HG03108 (cell line): ENCODE measurements around the gene THSD7B.
"Not testable (repeated sequence)": the region's sequence is repeated elsewhere in the genome, so short reads cannot be mapped to it uniquely, and the experiment has no call there.

ENCODE experiments used
- ATAC-seq: cut with Tn5 transposase; IDR thresholded peaks from one replicate; pipeline ENCODE4 v1.9.1; 2021; ENCODE audit warnings: moderate library complexity; ENCODE audit not compliant: unreplicated experiment

Gene THSD7B

GRCh38 chr2:137232076-137232475, 466.7 kb downstream of the THSD7B start:
- no peak for ATAC-seq

GRCh38 chr2:137233091-137233490, 467.7 kb downstream of the THSD7B start:
- no peak for ATAC-seq

GRCh38 chr2:137237055-137237454, 471.7 kb downstream of the THSD7B start:
- no peak for ATAC-seq

- no peak for ATAC-seq
These were observed 472.7 kb downstream of the THSD7B start for GRCh38 chr2:137238065-137238464.

GRCh38 chr2:137249463-137250130, 484.3 kb downstream of the THSD7B start:
- no peak for ATAC-seq

GRCh38 chr2:137250401-137250800, 485.1 kb downstream of the THSD7B start:
- no peak for ATAC-seq

- no peak for ATAC-seq
These were observed 485.7 kb downstream of the THSD7B start for GRCh38 chr2:137251045-137251444.

- no peak for ATAC-seq
These were observed 487.6 kb downstream of the THSD7B start for GRCh38 chr2:137252934-137253333.

- no peak for ATAC-seq
These were observed 488.7 kb downstream of the THSD7B start for GRCh38 chr2:137254052-137254451.

GRCh38 chr2:137255345-137255744, 490.0 kb downstream of the THSD7B start:
- ATAC-seq = no peak

GRCh38 chr2:137255990-137256389, 490.6 kb downstream of the THSD7B start:
- ATAC-seq = no peak

- no peak for ATAC-seq
These were observed 496.7 kb downstream of the THSD7B start for GRCh38 chr2:137261881-137262585.

- ATAC-seq = no peak
These were observed 497.2 kb downstream of the THSD7B start for GRCh38 chr2:137262594-137262993.

- ATAC-seq = no peak
These were observed 522.7 kb downstream of the THSD7B start for GRCh38 chr2:137287913-137288639.

GRCh38 chr2:137291836-137292570, 526.7 kb downstream of the THSD7B start:
- ATAC-seq = no peak

- ATAC-seq = no peak
These were observed 533.0 kb downstream of the THSD7B start for GRCh38 chr2:137298377-137298776.

- no peak for ATAC-seq
These were observed 535.6 kb downstream of the THSD7B start for GRCh38 chr2:137300987-137301386.

GRCh38 chr2:137302957-137303356, 537.6 kb downstream of the THSD7B start:
- ATAC-seq = no peak

GRCh38 chr2:137316075-137316474, 550.7 kb downstream of the THSD7B start:
- no peak for ATAC-seq

- no peak for ATAC-seq
These were observed 556.2 kb downstream of the THSD7B start for GRCh38 chr2:137321566-137321965.

GRCh38 chr2:137331562-137331961, 566.2 kb downstream of the THSD7B start:
- not testable (repeated sequence) for ATAC-seq
